SH-SY5Y (cell line): ENCODE results near the gene PLSCR3.

Experiments
- GATA2 ChIP-seq: IDR thresholded peaks from 2 replicates; pipeline ENCODE4 v1.6.1; 2011; ENCODE audit warnings: mild to moderate bottlenecking, low read depth, low read length
- GATA3 ChIP-seq: IDR thresholded peaks from 2 replicates; pipeline ENCODE4 v1.6.1; 2011; ENCODE audit warnings: low read depth, mild to moderate bottlenecking, low read length, moderate library complexity

GRCh38 chr17:7404737-7405349, 10.5 kb upstream of the PLSCR3 start:
- TF ChIP-seq GATA2 (no peak), GATA3 (no peak)
